GM19463 (cell line): ENCODE results near the gene ABTB2.
"Not testable (repeated sequence)": the region's sequence is repeated elsewhere in the genome, so short reads cannot be mapped to it uniquely, and the experiment has no call there.

Experiments
- ATAC-seq: cut with Tn5 transposase; IDR thresholded peaks from one replicate; pipeline ENCODE4 v1.9.1; 2021; ENCODE audit warnings: mild to moderate bottlenecking, moderate library complexity; ENCODE audit not compliant: unreplicated experiment

The ABTB2 gene

GRCh38 chr11:34357701-34358257 lies at the start of gene ABTB2:
Gene ABTB2, minus strand, starts transcription at chr11:34358010.
- peak; percentile 84 for ATAC-seq

GRCh38 chr11:34407121-34407813 lies 49.5 kb upstream of the ABTB2 start:
- ATAC-seq = no peak

GRCh38 chr11:34406413-34406812 lies 48.6 kb upstream of the ABTB2 start:
- ATAC-seq = no peak

GRCh38 chr11:34405079-34405858 lies 47.5 kb upstream of the ABTB2 start:
- no peak for ATAC-seq

- ATAC-seq = no peak
Measured at GRCh38 chr11:34404280-34404679, 46.5 kb upstream of the ABTB2 start.

- no peak for ATAC-seq
Measured at GRCh38 chr11:34403431-34403830, 45.6 kb upstream of the ABTB2 start.

- ATAC-seq = no peak
Measured at GRCh38 chr11:34397811-34398210, 40.0 kb upstream of the ABTB2 start.

GRCh38 chr11:34397120-34397519 lies 39.3 kb upstream of the ABTB2 start:
- ATAC-seq = no peak

- no peak for ATAC-seq
Measured at GRCh38 chr11:34395916-34396550, 38.2 kb upstream of the ABTB2 start.

- no peak for ATAC-seq
Measured at GRCh38 chr11:34394771-34395300, 37.0 kb upstream of the ABTB2 start.

- no peak for ATAC-seq
Measured at GRCh38 chr11:34387653-34388052, 29.8 kb upstream of the ABTB2 start.

GRCh38 chr11:34386356-34386755 lies 28.5 kb upstream of the ABTB2 start:
- not testable (repeated sequence) for ATAC-seq

- no peak for ATAC-seq
Measured at GRCh38 chr11:34382532-34383276, 24.9 kb upstream of the ABTB2 start.

GRCh38 chr11:34381775-34382174 lies 24.0 kb upstream of the ABTB2 start:
- ATAC-seq = no peak

GRCh38 chr11:34380696-34381095 lies 22.9 kb upstream of the ABTB2 start:
- no peak for ATAC-seq

- no peak for ATAC-seq
Measured at GRCh38 chr11:34379539-34379938, 21.7 kb upstream of the ABTB2 start.

- ATAC-seq = no peak
Measured at GRCh38 chr11:34379079-34379478, 21.3 kb upstream of the ABTB2 start.

GRCh38 chr11:34373727-34374126 lies 15.9 kb upstream of the ABTB2 start:
- no peak for ATAC-seq

- ATAC-seq = no peak
Measured at GRCh38 chr11:34366522-34366921, 8.7 kb upstream of the ABTB2 start.

- no peak for ATAC-seq
Measured at GRCh38 chr11:34364102-34364501, 6.3 kb upstream of the ABTB2 start.
